Esophagus squamous epithelium (tissue), 4 donors: Measurements from ENCODE around the gene FGFRL1.

Experiments used
- CTCF ChIP-seq, 6 experiments: fragments of 450-650 bp in 4 of 6; fragments of 200-600 bp in 2 of 6; sonication (generic) in 2 of 6; IDR thresholded peaks; one replicate each; pipeline ENCODE4 v1.5.1; 2016 to 2019; ENCODE audit warnings: antibody characterized with exemption in 6 of 6, mild to moderate bottlenecking in 4 of 6, moderate library complexity in 4 of 6
- POLR2A ChIP-seq, 4 donors: fragments of 450-650 bp; IDR thresholded peaks; one replicate each; pipeline ENCODE4 v1.6.1; 2017; ENCODE audit warnings: antibody characterized with exemption in 4 of 4, mild to moderate bottlenecking in 4 of 4, moderate library complexity in 3 of 4

DNA sequence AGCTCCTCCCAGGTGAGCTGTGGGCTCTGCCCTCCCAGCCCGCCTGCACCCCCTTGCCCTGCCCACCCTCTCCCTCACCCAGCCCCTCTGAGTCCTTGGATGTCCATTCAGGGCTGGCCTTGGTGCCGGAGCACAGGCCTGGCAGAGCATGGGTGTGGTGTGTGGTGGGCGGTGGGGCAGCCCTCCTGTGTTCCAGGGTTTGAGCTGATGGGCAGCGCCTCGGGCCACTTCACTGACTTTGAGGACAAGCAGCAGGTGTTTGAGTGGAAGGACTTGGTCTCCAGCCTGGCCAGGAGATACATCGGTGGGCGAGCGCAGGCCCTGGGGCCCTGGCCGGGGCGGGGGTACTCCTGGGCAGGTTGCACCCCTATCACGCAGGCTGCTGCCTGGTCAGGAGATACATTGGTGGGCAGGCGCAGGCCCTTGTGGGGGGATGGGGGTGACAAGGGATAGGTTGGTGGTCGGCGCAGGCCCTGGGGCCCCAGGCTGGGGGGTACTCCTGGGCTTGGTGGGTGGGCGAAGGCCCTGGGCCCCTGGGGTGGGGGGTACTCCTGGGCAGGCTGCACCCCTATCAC lies 10.7 kb upstream of the FGFRL1 start:
- TF ChIP-seq POLR2A (IDR thresholded peaks at IDR 0.05) (no peak), CTCF (IDR thresholded peaks at IDR 0.05) (no peak)
